Measurements from ENCODE around the gene ERN1.

DNA sequence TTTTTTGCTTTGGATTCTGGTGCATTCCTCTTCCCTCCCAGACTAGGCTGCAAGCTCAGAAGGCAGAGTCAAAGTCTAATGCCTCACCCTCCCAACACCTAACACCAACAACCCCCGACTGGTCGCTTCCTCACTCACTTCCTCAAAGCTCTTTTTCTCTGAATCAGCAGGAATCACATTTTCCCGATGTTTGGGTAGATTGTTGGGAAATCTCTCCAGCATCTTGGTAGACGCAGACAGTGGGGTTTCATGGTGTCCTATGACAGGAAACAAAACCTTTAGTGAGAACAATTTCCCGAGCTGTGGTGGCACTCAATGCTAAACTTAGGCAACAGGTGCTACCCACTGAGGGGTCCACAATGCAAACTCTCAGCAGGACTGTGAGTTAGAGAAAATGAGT lies 69.6 kb downstream of the ERN1 start:
- TF ChIP-seq, protein P1, sequence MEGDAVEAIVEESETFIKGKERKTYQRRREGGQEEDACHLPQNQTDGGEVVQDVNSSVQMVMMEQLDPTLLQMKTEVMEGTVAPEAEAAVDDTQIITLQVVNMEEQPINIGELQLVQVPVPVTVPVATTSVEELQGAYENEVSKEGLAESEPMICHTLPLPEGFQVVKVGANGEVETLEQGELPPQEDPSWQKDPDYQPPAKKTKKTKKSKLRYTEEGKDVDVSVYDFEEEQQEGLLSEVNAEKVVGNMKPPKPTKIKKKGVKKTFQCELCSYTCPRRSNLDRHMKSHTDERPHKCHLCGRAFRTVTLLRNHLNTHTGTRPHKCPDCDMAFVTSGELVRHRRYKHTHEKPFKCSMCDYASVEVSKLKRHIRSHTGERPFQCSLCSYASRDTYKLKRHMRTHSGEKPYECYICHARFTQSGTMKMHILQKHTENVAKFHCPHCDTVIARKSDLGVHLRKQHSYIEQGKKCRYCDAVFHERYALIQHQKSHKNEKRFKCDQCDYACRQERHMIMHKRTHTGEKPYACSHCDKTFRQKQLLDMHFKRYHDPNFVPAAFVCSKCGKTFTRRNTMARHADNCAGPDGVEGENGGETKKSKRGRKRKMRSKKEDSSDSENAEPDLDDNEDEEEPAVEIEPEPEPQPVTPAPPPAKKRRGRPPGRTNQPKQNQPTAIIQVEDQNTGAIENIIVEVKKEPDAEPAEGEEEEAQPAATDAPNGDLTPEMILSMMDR (IDR thresholded peaks at IDR 0.05) = no peak
- no peak for TF ChIP-seq POLR2A (IDR thresholded peaks at IDR 0.05)
